ENCODE measurements around the gene COG5. TPM values are rescaled to one million over a fixed set of nuclear protein-coding genes. Genes with fewer than 3 reads are reported as not detected.
A peak's percentile ranks its signal among the peaks of the same experiment; 100 is the strongest.

COG5 gene
- total and polyA plus RNA-seq, 2 of the 4 experiments (the other 2 are of a cell fraction) = 18.5 to 27.4 TPM

DNA sequence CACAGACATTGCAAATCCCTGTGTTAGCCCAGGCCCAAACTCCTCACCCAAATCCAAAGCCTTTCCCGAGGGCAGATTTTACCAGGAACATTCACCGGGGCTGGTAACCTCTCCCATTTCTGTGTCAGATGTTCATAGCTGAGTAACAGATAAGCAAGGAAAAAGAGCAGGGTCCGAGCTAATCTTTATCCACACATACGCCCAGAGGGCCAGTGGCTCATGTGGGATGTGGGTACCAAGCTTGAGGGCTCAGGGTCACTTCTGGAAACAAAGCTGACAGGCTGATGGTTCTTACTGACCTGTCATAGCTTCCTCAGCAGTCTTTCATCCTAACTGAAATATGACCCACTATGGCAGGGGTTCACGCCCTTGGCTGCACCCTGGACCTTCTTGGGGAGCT, 355.2 kb downstream of the COG5 start:
- TF ChIP-seq BHLHE40 (IDR thresholded peaks at IDR 0.05; ENCODE audit: low read depth, low read length) = no peak
- TF ChIP-seq POLR2A (IDR thresholded peaks at IDR 0.05; ENCODE audit: low read depth, low read length) = no peak
- TF ChIP-seq RFX5 (IDR thresholded peaks at IDR 0.05; ENCODE audit: low read depth, low read length) = no peak
- TF ChIP-seq MAZ (IDR thresholded peaks at IDR 0.05; ENCODE audit: borderline replicate concordance, low read depth, low read length) = no peak
- TF ChIP-seq RAD21 (IDR thresholded peaks at IDR 0.05; ENCODE audit: low read length) = no peak
- no peak for TF ChIP-seq CHD1 (IDR thresholded peaks at IDR 0.05; ENCODE audit: low read depth, low read length)
- TF ChIP-seq, protein P1, sequence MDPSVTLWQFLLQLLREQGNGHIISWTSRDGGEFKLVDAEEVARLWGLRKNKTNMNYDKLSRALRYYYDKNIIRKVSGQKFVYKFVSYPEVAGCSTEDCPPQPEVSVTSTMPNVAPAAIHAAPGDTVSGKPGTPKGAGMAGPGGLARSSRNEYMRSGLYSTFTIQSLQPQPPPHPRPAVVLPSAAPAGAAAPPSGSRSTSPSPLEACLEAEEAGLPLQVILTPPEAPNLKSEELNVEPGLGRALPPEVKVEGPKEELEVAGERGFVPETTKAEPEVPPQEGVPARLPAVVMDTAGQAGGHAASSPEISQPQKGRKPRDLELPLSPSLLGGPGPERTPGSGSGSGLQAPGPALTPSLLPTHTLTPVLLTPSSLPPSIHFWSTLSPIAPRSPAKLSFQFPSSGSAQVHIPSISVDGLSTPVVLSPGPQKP (IDR thresholded peaks at IDR 0.05; ENCODE audit: borderline replicate concordance, low read depth, low read length) = no peak
- TF ChIP-seq RCOR1 (IDR thresholded peaks at IDR 0.05; ENCODE audit: insufficient replicate concordance, low read length) = no peak
- no peak for TF ChIP-seq MXI1 (IDR thresholded peaks at IDR 0.05; ENCODE audit: borderline replicate concordance, low read depth, low read length)
- no peak for TF ChIP-seq FOS (IDR thresholded peaks at IDR 0.05; ENCODE audit: low read depth, low read length)
- no peak for TF ChIP-seq CTCF (conservative IDR thresholded peaks at IDR 0.05; ENCODE audit: low read depth, low read length)
- TF ChIP-seq MAFK (IDR thresholded peaks at IDR 0.05; ENCODE audit: low read depth, low read length) = no peak
- no peak for TF ChIP-seq SMC3 (IDR thresholded peaks at IDR 0.05; ENCODE audit: low read depth, low read length)
- no peak for TF ChIP-seq NFE2L2 (IDR thresholded peaks at IDR 0.05; ENCODE audit: low read depth, low read length)
- TF ChIP-seq USF2 (IDR thresholded peaks at IDR 0.05; ENCODE audit: low read depth, low read length) = no peak
- TF ChIP-seq CEBPB (IDR thresholded peaks at IDR 0.05; ENCODE audit: low read depth, low read length) = no peak
- Histone ChIP-seq H3K27ac (ENCODE audit: insufficient read depth, low read length) (no peak overlapping the region), H3K27me3 (ENCODE audit: control insufficient read depth, insufficient read depth, low read length) (no peaks in the 10 kb centered on the region), H2BK5ac (ENCODE audit: low read depth, low read length, poor library complexity, severe bottlenecking) (no peak overlapping the region), H3K56ac (ENCODE audit: extremely low read depth, insufficient read depth, low read length) (no peak overlapping the region), H2AFZ (replicated peaks; ENCODE audit: low read length, poor library complexity) (no peak overlapping the region), H3K4ac (ENCODE audit: low read depth, low read length) (no peak overlapping the region), H3K9me3 (ENCODE audit: control insufficient read depth, insufficient read depth, low read length) (no peaks in the 10 kb centered on the region), H3K9ac (ENCODE audit: low read depth, low read length) (no peak overlapping the region), H2BK120ac (ENCODE audit: low read depth, low read length) (no peak overlapping the region), H2BK20ac (ENCODE audit: low read depth, low read length) (no peak overlapping the region), H3K4me1 (ENCODE audit: control insufficient read depth, insufficient read depth, low read length) (peaks cover 4% of the 10 kb centered on the region; the same call in 1 of the 2 replicates), H3K36me3 (ENCODE audit: control insufficient read depth, insufficient read depth, low read length) (peaks cover 21% of the 10 kb centered on the region), H3K4me3 (ENCODE audit: insufficient read depth, low read depth, low read length) (no peak overlapping the region), H4K20me1 (ENCODE audit: insufficient read depth, low read length) (no peaks in the 10 kb centered on the region), H3K79me1 (ENCODE audit: low read depth in 1 of 2, low read length in 2 of 2) (peaks cover 0 to 4% of the 10 kb centered on the region in 2 experiments; a peak in 3 of 4 replicates), H2AK9ac (replicated peaks; ENCODE audit: low read depth, low read length, poor library complexity) (no peak overlapping the region), H3K9me1 (ENCODE audit: insufficient read depth, low read length) (peaks cover 6% of the 10 kb centered on the region), H2BK15ac (ENCODE audit: low read depth, low read length) (no peak overlapping the region), H4K8ac (ENCODE audit: low read depth in 2 of 2, low read length in 2 of 2) (no peak overlapping the region), H2AK5ac (ENCODE audit: low read depth, low read length) (no peak overlapping the region), H3K4me2 (ENCODE audit: low read depth, low read length) (no peak overlapping the region), H4K91ac (ENCODE audit: insufficient read depth, low read depth, low read length) (no peak overlapping the region), H3K14ac (replicated peaks; ENCODE audit: low read depth, low read length) (peak overlapping the region; percentile 28; the same call in 1 of the 2 replicates), H3K18ac (ENCODE audit: low read depth, low read length) (no peak overlapping the region), H4K5ac (ENCODE audit: low read depth, low read length) (no peak overlapping the region), H3K23ac (ENCODE audit: low read depth, low read length) (no peak overlapping the region)
- intact Hi-C loops (cut with micrococcal nuclease) (loop anchor here (10.0 kb wide), 1 partner anchor 666 kb away; no protein-coding TSS in a partner anchor), in situ Hi-C loops (cut with MboI; ENCODE audit: low sequenced_read_pairs) (no loop called here), dilution Hi-C loops (cut with HindIII; ENCODE audit: low sequenced_read_pairs, unreplicated experiment) (no loop called here)
- no TSS peak for BruUV-seq (replicated peaks)
- ChIA-PET CTCF (no interaction called here), POLR2A (ENCODE audit: unreplicated experiment) (no interaction called here)
- ATAC-seq (ENCODE audit: low read depth) (no peak), DNase-seq (no peak)
- WGBS, 2 experiments (ENCODE audit: extremely low coverage in 2 of 2, insufficient read length in 1 of 2) = no CpG with 5 or more reads among the region's 5 CpGs

Measured in IMR-90 (cell line).